Measurements from ENCODE around the gene CCDC12.

Gene CCDC12

DNA sequence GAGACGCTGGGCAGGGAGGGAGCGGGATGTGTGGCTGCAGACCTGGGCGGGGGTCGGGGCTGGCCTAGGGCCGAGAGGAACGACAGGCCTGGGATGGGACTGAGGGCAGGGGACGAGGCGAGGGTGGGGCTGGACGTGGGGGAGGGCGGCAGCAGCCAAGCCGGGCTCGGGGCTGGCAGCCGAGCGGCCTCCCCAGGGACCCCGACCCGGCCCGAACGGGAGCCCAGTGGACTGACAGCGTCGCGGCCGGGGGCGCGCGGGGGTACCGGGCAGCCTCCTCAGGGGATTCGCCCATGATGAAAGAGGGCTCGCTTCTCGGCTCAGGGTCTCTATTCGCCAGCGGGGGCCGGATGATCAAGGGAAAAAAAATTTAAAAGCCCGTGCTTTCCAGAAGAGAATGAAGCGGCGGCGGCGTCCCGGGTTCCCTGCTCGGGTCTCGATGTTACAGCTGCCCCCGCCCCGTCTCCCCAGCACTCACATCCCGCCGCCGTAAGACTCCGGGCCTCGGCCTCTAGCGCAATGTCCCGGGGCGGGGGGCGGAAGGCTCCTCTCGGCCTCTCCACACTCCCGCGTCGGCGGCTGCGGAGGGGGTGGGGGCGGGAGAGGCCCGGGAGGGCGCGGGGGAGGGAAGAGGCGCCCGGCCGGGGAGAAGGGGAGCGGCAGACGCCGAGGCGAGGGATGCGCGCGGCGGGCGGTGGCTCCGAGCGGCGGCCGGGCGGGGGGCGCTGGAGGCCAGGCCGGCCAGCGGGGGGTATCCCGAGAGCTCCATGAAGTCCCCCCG is 94.8 kb downstream of the CCDC12 start:
- DNase-seq (ENCODE audit: low spot score): no peak
- H3K27ac ChIP-seq: no peak overlapping the region
- CTCF ChIA-PET: interaction anchor here (0.6 to 1.2 kb wide), 4 partner anchors 13 to 282 kb away, joined by 3 to 4 read pairs (median 3); partner anchors contain the start of gene SETD2
- TF ChIP-seq, protein P1, sequence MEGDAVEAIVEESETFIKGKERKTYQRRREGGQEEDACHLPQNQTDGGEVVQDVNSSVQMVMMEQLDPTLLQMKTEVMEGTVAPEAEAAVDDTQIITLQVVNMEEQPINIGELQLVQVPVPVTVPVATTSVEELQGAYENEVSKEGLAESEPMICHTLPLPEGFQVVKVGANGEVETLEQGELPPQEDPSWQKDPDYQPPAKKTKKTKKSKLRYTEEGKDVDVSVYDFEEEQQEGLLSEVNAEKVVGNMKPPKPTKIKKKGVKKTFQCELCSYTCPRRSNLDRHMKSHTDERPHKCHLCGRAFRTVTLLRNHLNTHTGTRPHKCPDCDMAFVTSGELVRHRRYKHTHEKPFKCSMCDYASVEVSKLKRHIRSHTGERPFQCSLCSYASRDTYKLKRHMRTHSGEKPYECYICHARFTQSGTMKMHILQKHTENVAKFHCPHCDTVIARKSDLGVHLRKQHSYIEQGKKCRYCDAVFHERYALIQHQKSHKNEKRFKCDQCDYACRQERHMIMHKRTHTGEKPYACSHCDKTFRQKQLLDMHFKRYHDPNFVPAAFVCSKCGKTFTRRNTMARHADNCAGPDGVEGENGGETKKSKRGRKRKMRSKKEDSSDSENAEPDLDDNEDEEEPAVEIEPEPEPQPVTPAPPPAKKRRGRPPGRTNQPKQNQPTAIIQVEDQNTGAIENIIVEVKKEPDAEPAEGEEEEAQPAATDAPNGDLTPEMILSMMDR (conservative IDR thresholded peaks at IDR 0.05; ENCODE audit: low read depth): no peak
- POLR2A ChIA-PET (ENCODE audit: low non-redundant PET): no interaction called here

- ChIA-PET CTCF (interaction anchor here (1.2 kb wide), 1 partner anchor 28 kb away, joined by 4 read pairs; no protein-coding TSS in a partner anchor), POLR2A (ENCODE audit: low non-redundant PET) (no interaction called here)
- no peak overlapping the region for H3K27ac ChIP-seq
- DNase-seq (ENCODE audit: low spot score): no peak
- TF ChIP-seq, protein P1 (conservative IDR thresholded peaks at IDR 0.05; ENCODE audit: low read depth): no peak
Measured at GRCh38 chr3:46880884-46881595, 95.5 kb downstream of the CCDC12 start.

DNA sequence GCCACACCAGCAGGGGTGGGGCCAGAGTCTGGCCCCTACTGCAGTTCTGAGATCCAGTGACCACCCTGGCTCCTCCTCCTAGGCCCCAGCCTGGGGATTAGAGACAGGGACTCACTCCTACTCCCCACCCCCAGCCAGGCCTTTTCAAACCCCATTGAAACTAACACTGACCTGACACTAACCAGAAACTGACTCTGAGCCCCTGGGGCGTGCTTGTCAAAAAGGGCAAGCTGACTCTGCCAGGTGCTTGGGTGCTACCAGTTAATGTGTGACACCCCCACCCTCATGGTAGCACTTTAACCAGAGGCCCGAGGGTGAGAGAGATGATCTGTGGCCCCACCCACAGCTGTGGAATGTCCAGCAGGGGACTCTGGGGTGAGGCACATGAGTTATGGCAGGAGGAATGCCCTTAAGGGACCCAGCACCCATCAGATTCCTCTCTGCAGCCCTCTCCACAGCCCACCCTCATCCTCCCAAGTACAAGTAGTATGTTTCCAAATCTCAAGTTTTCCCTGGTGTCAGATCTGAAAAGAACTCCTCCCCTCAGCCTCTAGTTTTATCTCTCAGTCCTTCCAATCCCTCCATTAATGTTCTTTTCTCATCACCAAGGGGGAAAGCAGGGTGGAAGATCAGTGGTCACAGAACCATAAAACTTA is 97.6 kb downstream of the CCDC12 start:
- TF ChIP-seq, protein P1 (conservative IDR thresholded peaks at IDR 0.05; ENCODE audit: low read depth): no peak
- H3K27ac ChIP-seq: no peak overlapping the region
- CTCF ChIA-PET: interaction anchor here (0.9 kb wide), 1 partner anchor 12 kb away, joined by 3 read pairs; no protein-coding TSS in a partner anchor
- no peak for DNase-seq (ENCODE audit: low spot score)
- POLR2A ChIA-PET (ENCODE audit: low non-redundant PET): no interaction called here

GRCh38 chr3:46877406-46878125 is 99.0 kb downstream of the CCDC12 start, which contains the start of gene PTH1R:
Gene PTH1R (plus strand): TSS chr3:46877721. CDS start chr3:46883560, 5,839 bp downstream.
- CTCF ChIA-PET: no interaction called here
- no peak for DNase-seq (ENCODE audit: low spot score)
- POLR2A ChIA-PET (ENCODE audit: low non-redundant PET): no interaction called here
- TF ChIP-seq, protein P1 (conservative IDR thresholded peaks at IDR 0.05; ENCODE audit: low read depth): no peak
- H3K27ac ChIP-seq: no peak within 1 kb of the TSS

GRCh38 chr3:46876313-46877300 is 99.9 kb downstream of the CCDC12 start:
- CTCF ChIA-PET: no interaction called here
- POLR2A ChIA-PET (ENCODE audit: low non-redundant PET): no interaction called here
- no peak overlapping the region for H3K27ac ChIP-seq
- TF ChIP-seq, protein P1 (conservative IDR thresholded peaks at IDR 0.05; ENCODE audit: low read depth): no peak
- DNase-seq (ENCODE audit: low spot score): no peak

Data from RWPE1 (cell line).